Esophagus squamous epithelium (tissue), 4 donors: ENCODE data around the gene GPRASP2.
"Not testable (repeated sequence)": the region's sequence is repeated elsewhere in the genome, so short reads cannot be mapped to it uniquely, and the experiment has no call there.

Experiments used
- POLR2A ChIP-seq, 4 donors: fragments of 450-650 bp; IDR thresholded peaks; one replicate each; pipeline ENCODE4 v1.6.1; 2017; ENCODE audit warnings: antibody characterized with exemption in 4 of 4, mild to moderate bottlenecking in 4 of 4, moderate library complexity in 3 of 4
- TF ChIP-seq, protein P1 (sequence below), 6 experiments: fragments of 450-650 bp in 4 of 6; fragments of 200-600 bp in 2 of 6; sonication (generic) in 2 of 6; IDR thresholded peaks; one replicate each; pipeline ENCODE4 v1.5.1; 2016 to 2019; ENCODE audit warnings: antibody characterized with exemption in 6 of 6, mild to moderate bottlenecking in 4 of 6, moderate library complexity in 4 of 6

DNA sequence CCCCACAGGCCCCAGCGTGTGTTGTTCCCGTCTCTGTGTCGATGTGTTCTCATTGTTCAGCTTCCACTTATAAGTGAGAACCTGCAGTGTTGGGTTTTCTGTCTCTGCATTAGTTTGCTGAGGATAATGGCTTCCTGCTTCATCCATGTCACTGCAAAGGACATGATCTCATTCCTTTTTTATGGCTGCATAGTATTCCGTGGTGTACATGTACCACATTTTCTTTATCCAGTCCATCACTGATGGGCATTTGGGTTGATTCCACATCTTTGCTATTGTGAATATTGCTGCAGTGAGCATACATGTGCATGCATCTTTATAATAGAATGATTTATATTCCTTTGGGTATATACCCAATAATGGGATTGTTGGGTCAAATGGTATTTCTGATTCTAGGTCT lies 48.4 kb upstream of the GPRASP2 start:
- TF ChIP-seq, protein P1, sequence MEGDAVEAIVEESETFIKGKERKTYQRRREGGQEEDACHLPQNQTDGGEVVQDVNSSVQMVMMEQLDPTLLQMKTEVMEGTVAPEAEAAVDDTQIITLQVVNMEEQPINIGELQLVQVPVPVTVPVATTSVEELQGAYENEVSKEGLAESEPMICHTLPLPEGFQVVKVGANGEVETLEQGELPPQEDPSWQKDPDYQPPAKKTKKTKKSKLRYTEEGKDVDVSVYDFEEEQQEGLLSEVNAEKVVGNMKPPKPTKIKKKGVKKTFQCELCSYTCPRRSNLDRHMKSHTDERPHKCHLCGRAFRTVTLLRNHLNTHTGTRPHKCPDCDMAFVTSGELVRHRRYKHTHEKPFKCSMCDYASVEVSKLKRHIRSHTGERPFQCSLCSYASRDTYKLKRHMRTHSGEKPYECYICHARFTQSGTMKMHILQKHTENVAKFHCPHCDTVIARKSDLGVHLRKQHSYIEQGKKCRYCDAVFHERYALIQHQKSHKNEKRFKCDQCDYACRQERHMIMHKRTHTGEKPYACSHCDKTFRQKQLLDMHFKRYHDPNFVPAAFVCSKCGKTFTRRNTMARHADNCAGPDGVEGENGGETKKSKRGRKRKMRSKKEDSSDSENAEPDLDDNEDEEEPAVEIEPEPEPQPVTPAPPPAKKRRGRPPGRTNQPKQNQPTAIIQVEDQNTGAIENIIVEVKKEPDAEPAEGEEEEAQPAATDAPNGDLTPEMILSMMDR (IDR thresholded peaks at IDR 0.05): not testable (repeated sequence)
- not testable (repeated sequence) for TF ChIP-seq POLR2A (IDR thresholded peaks at IDR 0.05)
